Transverse colon (tissue), 4 donors: ENCODE results near the gene BPIFB4. TPM values are rescaled to one million over a fixed set of nuclear protein-coding genes. Genes with fewer than 3 reads are reported as not detected.

Experiments used
- DNase-seq: peaks from one replicate; pipeline ENCODE4 v3.0.0-alpha.2; 2019
- H3K27ac ChIP-seq, 4 donors: fragments of 200-600 bp; sonication (generic); 2 replicates each; pipeline ENCODE4 v1.5.1; 2016 to 2018; ENCODE audit warnings: inconsistent platforms in 4 of 4
- H3K27me3 ChIP-seq: fragments of 200-600 bp; sonication (generic); 2 replicates; pipeline ENCODE4 v1.5.1; 2017; ENCODE audit warnings: inconsistent platforms
- H3K36me3 ChIP-seq, 4 donors: fragments of 200-600 bp; sonication (generic); 2 replicates each; pipeline ENCODE4 v1.5.1; 2017 to 2019; ENCODE audit warnings: inconsistent platforms in 4 of 4
- H3K4me1 ChIP-seq, 4 donors: fragments of 200-600 bp; sonication (generic); 2 replicates each; pipeline ENCODE4 v1.5.1; 2017 to 2020; ENCODE audit warnings: inconsistent platforms in 4 of 4
- H3K4me3 ChIP-seq, 4 donors: fragments of 200-600 bp; sonication (generic); 1 replicate in 1 of 4; 2 replicates in 3 of 4; pipeline versions ENCODE4 v1.5.1 to v1.6.1; 2017 to 2019; ENCODE audit warnings: inconsistent platforms in 4 of 4
- H3K9me3 ChIP-seq, 2 donors: fragments of 200-600 bp; sonication (generic); 2 replicates each; pipeline ENCODE4 v1.5.1; 2017 to 2019; ENCODE audit warnings: inconsistent platforms in 2 of 2
- EP300 ChIP-seq: sonication (generic); formaldehyde crosslinking; IDR thresholded peaks from one replicate; pipeline ENCODE4 v1.6.1; 2017; ENCODE audit warnings: antibody characterized with exemption, low read depth
- POLR2A ChIP-seq: fragments of 450-650 bp; IDR thresholded peaks from one replicate; pipeline ENCODE4 v1.6.1; 2016; ENCODE audit warnings: antibody characterized with exemption, mild to moderate bottlenecking, moderate library complexity
- POLR2AphosphoS5 ChIP-seq, 3 donors: sonication (generic); formaldehyde crosslinking; IDR thresholded peaks; one replicate each; pipeline ENCODE4 v1.6.1; 2016; ENCODE audit warnings: antibody characterized with exemption in 3 of 3
- WGBS, 2 donors: methylation state at CpG; one replicate each; pipeline ENCODE4 v1.1.5; 2018; ENCODE audit warnings: low coverage in 1 of 2; 5-methylcytosine and 5-hydroxymethylcytosine counted together
- in situ Hi-C, 4 donors: fragments of 200-750 bp; cut with MboI; loops; one replicate each; pipeline versions ENCODE4 v1.15.0 to v1.15.1; 2017; ENCODE audit warnings: low sequenced_read_pairs in 3 of 4, low pct_ligation_motif_present in 1 of 4, low pct_unique_long_range_greater_than_20kb in 1 of 4
- intact Hi-C: fragments of 100-400 bp; cut with DNase I; formaldehyde crosslinking; loops from one replicate; pipeline ENCODE4 v1.15.1; 2023; ENCODE audit warnings: low total_unique reads
- total RNA-seq, 4 donors: library from RNA; depleted of rRNA; stranded (reverse); fragments of >200 nt; gene quantifications; one replicate each; pipeline ENCODE4 v1.1.0, GENCODE V29; 2016
- TF ChIP-seq, protein P1 (sequence below), 5 experiments: fragments of 200-600 bp in 3 of 5; fragments of 450-650 bp in 2 of 5; sonication (generic) in 3 of 5; IDR thresholded peaks; 1 replicate in 2 of 5; 2 replicates in 3 of 5; pipeline ENCODE4 v1.5.1; 2016 to 2017; ENCODE audit warnings: antibody characterized with exemption in 5 of 5, inconsistent platforms in 3 of 5, mild to moderate bottlenecking in 2 of 5, moderate library complexity in 1 of 5

The BPIFB4 gene
- total RNA-seq, 4 donors from 2014 or later: not detected

DNA sequence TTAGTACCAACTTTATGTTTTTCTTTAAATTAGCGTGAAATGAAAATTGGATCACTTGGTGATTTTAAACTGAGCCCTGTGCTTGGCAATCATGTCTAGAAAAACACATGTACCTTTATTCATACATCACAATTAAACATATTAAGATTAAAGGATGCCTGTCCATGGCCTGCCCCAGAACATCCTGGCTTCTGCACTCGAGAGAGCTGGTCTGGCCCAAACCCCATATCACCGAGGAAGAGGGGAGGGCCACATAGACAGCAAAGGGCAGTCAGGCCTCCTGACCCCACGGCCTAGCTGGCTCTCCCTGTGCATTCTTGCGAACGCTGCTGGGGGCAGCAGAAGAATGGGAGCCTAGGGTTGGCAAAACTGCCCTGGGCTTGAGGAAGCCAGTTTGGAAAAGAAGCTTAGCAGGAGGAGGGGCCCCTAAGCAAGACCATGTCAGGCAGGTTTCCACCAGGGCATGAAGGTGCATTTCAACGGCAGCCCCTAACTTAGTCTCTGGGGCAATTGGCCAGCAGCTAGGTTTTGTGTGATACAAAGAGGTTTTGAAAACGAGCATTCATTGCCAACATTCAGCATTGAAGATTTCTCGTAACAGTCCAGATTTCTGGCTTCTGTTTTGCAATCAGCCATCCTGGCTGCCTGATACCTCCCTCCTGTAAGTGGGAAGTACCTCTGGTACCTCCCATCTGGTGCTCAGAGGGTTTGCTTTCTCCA is 17.2 kb upstream of the BPIFB4 start:
- no peaks in the 10 kb centered on the region for H3K4me1 ChIP-seq
- H3K9me3 ChIP-seq: no peaks in the 10 kb centered on the region
- no peak overlapping the region for H3K4me3 ChIP-seq
- H3K27ac ChIP-seq: no peak overlapping the region
- intact Hi-C loops (no loop called here), in situ Hi-C loops (no loop called here)
- no peak for TF ChIP-seq POLR2AphosphoS5 (IDR thresholded peaks at IDR 0.05)
- TF ChIP-seq EP300: no peak
- TF ChIP-seq, protein P1, sequence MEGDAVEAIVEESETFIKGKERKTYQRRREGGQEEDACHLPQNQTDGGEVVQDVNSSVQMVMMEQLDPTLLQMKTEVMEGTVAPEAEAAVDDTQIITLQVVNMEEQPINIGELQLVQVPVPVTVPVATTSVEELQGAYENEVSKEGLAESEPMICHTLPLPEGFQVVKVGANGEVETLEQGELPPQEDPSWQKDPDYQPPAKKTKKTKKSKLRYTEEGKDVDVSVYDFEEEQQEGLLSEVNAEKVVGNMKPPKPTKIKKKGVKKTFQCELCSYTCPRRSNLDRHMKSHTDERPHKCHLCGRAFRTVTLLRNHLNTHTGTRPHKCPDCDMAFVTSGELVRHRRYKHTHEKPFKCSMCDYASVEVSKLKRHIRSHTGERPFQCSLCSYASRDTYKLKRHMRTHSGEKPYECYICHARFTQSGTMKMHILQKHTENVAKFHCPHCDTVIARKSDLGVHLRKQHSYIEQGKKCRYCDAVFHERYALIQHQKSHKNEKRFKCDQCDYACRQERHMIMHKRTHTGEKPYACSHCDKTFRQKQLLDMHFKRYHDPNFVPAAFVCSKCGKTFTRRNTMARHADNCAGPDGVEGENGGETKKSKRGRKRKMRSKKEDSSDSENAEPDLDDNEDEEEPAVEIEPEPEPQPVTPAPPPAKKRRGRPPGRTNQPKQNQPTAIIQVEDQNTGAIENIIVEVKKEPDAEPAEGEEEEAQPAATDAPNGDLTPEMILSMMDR (IDR thresholded peaks at IDR 0.05): no peak
- no peak for TF ChIP-seq POLR2A
- WGBS, 2 donors: 59 to 78% methylated on average over 1 to 9 of the region's 9 CpGs
- no peaks in the 10 kb centered on the region for H3K27me3 ChIP-seq
- H3K36me3 ChIP-seq: no peaks in the 10 kb centered on the region
- DNase-seq: no peak

DNA sequence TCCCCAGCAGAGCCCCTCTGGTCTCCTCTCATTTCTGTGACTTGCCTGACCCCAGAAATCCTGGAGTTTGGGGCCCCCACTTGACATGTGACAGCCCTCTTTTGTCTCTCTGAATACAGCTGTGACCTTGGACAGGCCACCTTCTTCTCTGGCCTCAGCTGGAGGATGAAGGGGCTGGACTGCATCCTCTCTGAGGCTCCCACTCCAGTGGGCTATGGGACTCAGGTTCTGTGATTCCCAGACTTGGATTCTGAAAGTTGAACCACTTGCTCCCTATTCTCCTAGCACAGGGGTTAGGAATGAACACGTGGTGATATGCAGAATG is 16.7 kb upstream of the BPIFB4 start:
- Histone ChIP-seq H3K9me3 (no peaks in the 10 kb centered on the region), H3K27me3 (no peaks in the 10 kb centered on the region), H3K4me1 (no peaks in the 10 kb centered on the region), H3K4me3 (no peak overlapping the region), H3K36me3 (no peaks in the 10 kb centered on the region), H3K27ac (no peak overlapping the region)
- TF ChIP-seq, protein P1 (IDR thresholded peaks at IDR 0.05): no peak
- no peak for TF ChIP-seq POLR2AphosphoS5 (IDR thresholded peaks at IDR 0.05)
- no peak for TF ChIP-seq POLR2A
- no peak for TF ChIP-seq EP300
- in situ Hi-C loops: no loop called here
- 42% methylated on average over 1 of the region's 1 CpG; no CpG with 5 or more reads in 1 of the 2 donors for WGBS, 2 donors
- intact Hi-C loops: no loop called here
- no peak for DNase-seq

DNA sequence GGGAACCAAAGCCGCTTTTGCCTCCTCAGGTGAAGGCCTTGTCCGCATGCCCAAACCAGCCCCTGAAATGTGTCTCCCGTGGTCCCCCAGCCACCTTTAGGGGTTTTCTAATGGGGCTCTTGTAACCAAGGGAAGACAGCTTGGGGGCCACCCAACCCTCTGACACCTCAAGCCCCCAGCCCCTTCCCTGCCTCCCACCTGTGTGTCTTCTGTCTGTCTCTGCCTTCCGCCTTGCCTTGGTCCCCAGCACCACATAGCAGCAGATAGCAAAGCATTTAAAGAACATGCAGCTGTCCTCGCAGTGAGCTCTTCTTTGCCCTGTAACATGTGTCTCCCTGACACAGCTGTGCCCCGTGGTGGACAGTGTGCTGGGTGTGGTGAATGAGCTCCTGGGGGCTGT is 16.2 kb upstream of the BPIFB4 start:
- TF ChIP-seq EP300: no peak
- TF ChIP-seq POLR2AphosphoS5 (IDR thresholded peaks at IDR 0.05): no peak
- TF ChIP-seq POLR2A: no peak
- TF ChIP-seq, protein P1 (IDR thresholded peaks at IDR 0.05): no peak
- DNase-seq: no peak
- WGBS, 2 donors: 70 to 81% methylated on average over 2 to 6 of the region's 6 CpGs

DNA sequence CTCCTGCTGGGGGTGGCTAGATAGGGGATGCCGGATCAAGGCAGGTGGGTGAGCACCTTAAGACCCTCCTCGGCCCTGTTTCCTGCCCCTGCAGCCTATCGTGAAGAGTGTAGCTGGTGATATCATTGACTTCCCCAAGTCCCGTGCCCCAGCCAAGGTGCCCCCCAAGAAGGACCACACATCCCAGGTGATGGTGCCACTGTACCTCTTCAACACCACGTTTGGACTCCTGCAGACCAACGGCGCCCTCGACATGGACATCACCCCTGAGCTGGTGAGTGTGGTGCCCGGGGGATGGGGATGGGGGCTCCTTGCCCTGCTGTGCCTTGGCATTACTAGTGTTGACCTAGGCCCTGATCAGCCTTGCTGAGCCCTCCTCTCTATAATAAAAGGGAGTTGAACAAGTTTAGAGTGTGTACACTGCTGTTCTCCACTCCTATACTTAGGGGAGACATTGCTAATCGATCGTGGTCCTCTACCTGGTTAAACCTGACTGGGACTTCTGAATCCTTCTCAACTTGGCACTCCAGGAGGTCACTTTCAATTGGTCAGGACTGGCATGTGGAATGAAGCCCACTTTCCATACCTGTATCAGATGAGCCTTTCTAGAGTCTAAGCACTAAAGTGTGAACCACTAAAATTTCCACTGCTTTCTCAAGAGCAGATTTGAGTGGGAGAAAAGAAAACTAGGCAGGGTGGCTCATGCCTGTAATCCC is 14.7 kb upstream of the BPIFB4 start:
- 90% methylated on average over 11 of the region's 11 CpGs; no CpG with 5 or more reads in 1 of the 2 donors for WGBS, 2 donors
- in situ Hi-C loops (no loop called here), intact Hi-C loops (no loop called here)
- H3K9me3 ChIP-seq: no peaks in the 10 kb centered on the region
- H3K4me1 ChIP-seq: no peaks in the 10 kb centered on the region
- DNase-seq: no peak
- TF ChIP-seq POLR2A (no peak), EP300 (no peak), POLR2AphosphoS5 (IDR thresholded peaks at IDR 0.05) (no peak)
- no peaks in the 10 kb centered on the region for H3K36me3 ChIP-seq
- no peak overlapping the region for H3K27ac ChIP-seq
- no peak overlapping the region for H3K4me3 ChIP-seq
- no peaks in the 10 kb centered on the region for H3K27me3 ChIP-seq

More for the DNA sequence above, 16.2 kb upstream of the BPIFB4 start:
- Histone ChIP-seq H3K27ac (no peak overlapping the region), H3K9me3 (no peaks in the 10 kb centered on the region), H3K4me3 (no peak overlapping the region), H3K27me3 (no peaks in the 10 kb centered on the region), H3K36me3 (no peaks in the 10 kb centered on the region), H3K4me1 (no peaks in the 10 kb centered on the region)
- intact Hi-C loops: no loop called here
- in situ Hi-C loops: no loop called here
